H1 (cell line): Measurements from ENCODE around the gene DAW1. TPM values are rescaled to one million over a fixed set of nuclear protein-coding genes. Genes with fewer than 3 reads are reported as not detected.

Experiments
- CTCF ChIA-PET: fragments of 300-600 bp; sonication (Branson Sonifier 250); formaldehyde crosslinking; loops from one replicate; lab custom pipeline; 2021; ENCODE audit not compliant: partially characterized antibody; lab: Charles Lee
- POLR2A ChIA-PET: fragments of 300-600 bp; sonication (Branson Sonifier 250); formaldehyde crosslinking; loops from one replicate; lab custom pipeline; 2021; ENCODE audit warnings: inconsistent platforms; ENCODE audit not compliant: partially characterized antibody; lab: Charles Lee
- DNase-seq, 2 experiments: peaks; one replicate each; pipeline versions ENCODE4 v3.0.0 to v3.0.0-alpha.2; 2010 to 2022; ENCODE audit warnings: low spot score in 2 of 2, low read depth in 1 of 2, mixed read lengths in 1 of 2
- FAIRE-seq: peaks from 2 replicates; lab custom pipeline; 2011; peaks lifted over from hg19 to GRCh38; lab: Jason Lieb, UNC
- H2AFZ ChIP-seq: 2 replicates; pipeline ENCODE4 v1.8.1; 2012; ENCODE audit warnings: low read length, inconsistent platforms
- H2AK5ac ChIP-seq: 2 replicates; pipeline ENCODE4 v1.6.1; 2013; ENCODE audit warnings: low read depth, low read length
- H2BK120ac ChIP-seq: replicated peaks from 2 replicates; pipeline ENCODE3; 2013; ENCODE audit warnings: low read depth, low read length, inconsistent platforms
- H2BK12ac ChIP-seq: 2 replicates; pipeline ENCODE4 v1.6.1; 2013; ENCODE audit warnings: low read depth, low read length
- H2BK15ac ChIP-seq: 2 replicates; pipeline ENCODE4 v1.6.1; 2013; ENCODE audit warnings: low read length
- H2BK20ac ChIP-seq: 2 replicates; pipeline ENCODE4 v1.6.1; 2013; ENCODE audit warnings: low read length
- H2BK5ac ChIP-seq: 2 replicates; pipeline ENCODE4 v1.6.1; 2013; ENCODE audit warnings: low read depth, low read length
- H3K14ac ChIP-seq: 2 replicates; pipeline ENCODE4 v1.6.1; 2013; ENCODE audit warnings: inconsistent platforms; ENCODE audit not compliant: insufficient read length
- H3K18ac ChIP-seq: 2 replicates; pipeline ENCODE4 v1.6.1; 2013; ENCODE audit warnings: low read length; ENCODE audit errors: extremely low read depth
- H3K23ac ChIP-seq: 2 replicates; pipeline ENCODE4 v1.6.1; 2013; ENCODE audit warnings: inconsistent platforms; ENCODE audit not compliant: insufficient read length
- H3K23me2 ChIP-seq: 2 replicates; pipeline ENCODE4 v1.6.1; 2013; ENCODE audit warnings: low read depth, low read length
- H3K27ac ChIP-seq: 2 replicates; pipeline ENCODE4 v1.6.1; 2011; ENCODE audit warnings: low read depth, low read length, inconsistent platforms
- H3K27me3 ChIP-seq, 4 experiments: replicated peaks in 1 of 4; 1 replicate in 1 of 4; 2 replicates in 3 of 4; pipeline versions ENCODE4 v1.6.1 to v1.8.1; 2011 to 2013; ENCODE audit warnings: low read length in 3 of 4, mild to moderate bottlenecking in 3 of 4, inconsistent platforms in 2 of 4, mixed read lengths in 2 of 4, moderate library complexity in 1 of 4; ENCODE audit not compliant: control insufficient read depth in 3 of 4, insufficient read depth in 3 of 4; ENCODE audit errors: extremely low read depth in 1 of 4
- H3K36me3 ChIP-seq, 4 experiments: 2 replicates each; pipeline versions ENCODE4 v1.6.1 to v1.8.1; 2011 to 2013; ENCODE audit warnings: mild to moderate bottlenecking in 4 of 4, low read length in 3 of 4, moderate library complexity in 2 of 4, control low read depth in 1 of 4, inconsistent platforms in 1 of 4; ENCODE audit not compliant: insufficient read depth in 4 of 4, control insufficient read depth in 2 of 4
- H3K4ac ChIP-seq: replicated peaks from 2 replicates; pipeline ENCODE3; 2013; ENCODE audit warnings: low read length, low read depth, mixed read lengths, inconsistent platforms; ENCODE audit not compliant: insufficient read length
- H3K4me1 ChIP-seq, 4 experiments: replicated peaks in 1 of 4; 1 replicate in 1 of 4; 2 replicates in 3 of 4; pipeline versions ENCODE4 v1.6.1 to v1.8.1; 2011 to 2013; ENCODE audit warnings: low read length in 3 of 4, inconsistent platforms in 2 of 4, mixed read lengths in 1 of 4; ENCODE audit not compliant: insufficient read depth in 4 of 4, control insufficient read depth in 3 of 4
- H3K4me2 ChIP-seq, 2 experiments: 2 replicates each; pipeline versions ENCODE4 v1.6.1 to v1.8.1; 2011 to 2013; ENCODE audit warnings: low read depth in 2 of 2, low read length in 2 of 2, control low read depth in 1 of 2, inconsistent platforms in 1 of 2, mild to moderate bottlenecking in 1 of 2; ENCODE audit not compliant: insufficient read depth in 1 of 2
- H3K4me3 ChIP-seq, 4 experiments: fragments of 200-600, 300-600 bp in 1 of 4; sonication (generic), shearing (Covaris generic), sonication (Bioruptor Twin) in 1 of 4; 2 replicates each; pipeline versions ENCODE4 v1.5.1 to v1.8.1; 2011 to 2016; ENCODE audit warnings: low read length in 4 of 4, low read depth in 3 of 4, control low read depth in 2 of 4, inconsistent platforms in 2 of 4, mild to moderate bottlenecking in 2 of 4, mixed read lengths in 1 of 4, moderate library complexity in 1 of 4; ENCODE audit not compliant: insufficient read depth in 2 of 4; ENCODE audit errors: extremely low read depth in 1 of 4
- H3K56ac ChIP-seq: replicated peaks from 2 replicates; pipeline ENCODE3; 2013; ENCODE audit warnings: low read depth, mild to moderate bottlenecking, mixed read lengths, low read length, inconsistent platforms; ENCODE audit not compliant: insufficient read length
- H3K79me1 ChIP-seq: 2 replicates; pipeline ENCODE4 v1.6.1; 2013; ENCODE audit warnings: low read depth, low read length, control low read depth
- H3K79me2 ChIP-seq, 2 experiments: 2 replicates each; pipeline versions ENCODE4 v1.6.1 to v1.8.1; 2012 to 2013; ENCODE audit warnings: low read length in 2 of 2, mild to moderate bottlenecking in 2 of 2, inconsistent platforms in 1 of 2; ENCODE audit not compliant: insufficient read depth in 2 of 2, control insufficient read depth in 1 of 2
- H3K9ac ChIP-seq, 4 experiments: replicated peaks in 1 of 4; 1 replicate in 1 of 4; 2 replicates in 3 of 4; pipeline versions ENCODE4 v1.6.1 to v1.8.1; 2011 to 2013; ENCODE audit warnings: low read depth in 3 of 4, low read length in 3 of 4, control low read depth in 2 of 4, mild to moderate bottlenecking in 2 of 4, moderate library complexity in 2 of 4, inconsistent platforms in 1 of 4; ENCODE audit errors: extremely low read depth in 1 of 4
- H3K9me3 ChIP-seq, 2 experiments: 2 replicates each; pipeline versions ENCODE4 v1.6.1 to v1.8.1; 2012 to 2013; ENCODE audit warnings: mild to moderate bottlenecking in 2 of 2, moderate library complexity in 2 of 2, control low read depth in 1 of 2, inconsistent platforms in 1 of 2, low read depth in 1 of 2, low read length in 1 of 2, mixed read lengths in 1 of 2; ENCODE audit not compliant: insufficient read depth in 2 of 2
- H4K20me1 ChIP-seq, 2 experiments: replicated peaks in 1 of 2; 2 replicates each; pipeline versions ENCODE3 to v1.8.1; 2011 to 2013; ENCODE audit warnings: inconsistent platforms in 2 of 2, low read length in 2 of 2, mild to moderate bottlenecking in 1 of 2; ENCODE audit not compliant: insufficient read depth in 2 of 2, control insufficient read depth in 1 of 2
- H4K5ac ChIP-seq: 2 replicates; pipeline ENCODE4 v1.6.1; 2013; ENCODE audit warnings: low read length, low read depth, mixed read lengths, inconsistent platforms; ENCODE audit not compliant: insufficient read length
- H4K8ac ChIP-seq: 2 replicates; pipeline ENCODE4 v1.8.0; 2013; ENCODE audit warnings: mild to moderate bottlenecking, moderate library complexity, low read length, inconsistent platforms; ENCODE audit not compliant: insufficient read depth; ENCODE audit errors: extremely low read depth
- H4K91ac ChIP-seq: replicated peaks from 2 replicates; pipeline ENCODE3; 2013; ENCODE audit warnings: low read length, mixed read lengths, inconsistent platforms; ENCODE audit not compliant: insufficient read length
- ASH2L ChIP-seq: fragments of 200-600, 300-600 bp; sonication (generic); IDR thresholded peaks from one replicate; pipeline ENCODE4 v1.7.1; 2017; ENCODE audit warnings: low read length
- CBX8 ChIP-seq: fragments of 300-800, 300-1000 bp; sonication (generic); IDR thresholded peaks from 2 replicates; pipeline ENCODE4 v1.7.1; 2016; ENCODE audit warnings: low read depth, low read length, borderline replicate concordance
- CREB1 ChIP-seq: IDR thresholded peaks from 2 replicates; pipeline ENCODE4 v1.6.1; 2012; ENCODE audit warnings: inconsistent platforms
- GABPA ChIP-seq: IDR thresholded peaks from 2 replicates; pipeline ENCODE4 v1.6.1; 2011; ENCODE audit warnings: mild to moderate bottlenecking, low read length, moderate library complexity, borderline replicate concordance; ENCODE audit not compliant: insufficient read depth
- GTF2F1 ChIP-seq: IDR thresholded peaks from 2 replicates; pipeline ENCODE4 v1.6.1; 2012; ENCODE audit warnings: low read depth, low read length, improper control_type of control experiment, borderline replicate concordance
- JUN ChIP-seq: IDR thresholded peaks from 2 replicates; pipeline ENCODE4 v1.6.1; 2011; ENCODE audit warnings: low read depth, mild to moderate bottlenecking, improper control_type of control experiment, low read length
- MAFK ChIP-seq: IDR thresholded peaks from 2 replicates; pipeline ENCODE4 v1.6.1; 2012; ENCODE audit warnings: low read depth, mild to moderate bottlenecking, improper control_type of control experiment, low read length
- NRF1 ChIP-seq: IDR thresholded peaks from 2 replicates; pipeline ENCODE4 v1.6.1; 2011; ENCODE audit warnings: mild to moderate bottlenecking, low read depth, low read length, improper control_type of control experiment
- POLR2A ChIP-seq, 2 experiments: IDR thresholded peaks; 1 replicate in 1 of 2; 2 replicates in 1 of 2; pipeline ENCODE4 v1.6.1; 2011; ENCODE audit warnings: low read depth in 2 of 2, low read length in 2 of 2, mild to moderate bottlenecking in 2 of 2; ENCODE audit errors: control extremely low read depth in 1 of 2
- POU5F1 ChIP-seq: IDR thresholded peaks from 2 replicates; pipeline ENCODE4 v1.6.1; 2011; ENCODE audit warnings: low read depth, mild to moderate bottlenecking, low read length, moderate library complexity
- RAD21 ChIP-seq, 2 experiments: IDR thresholded peaks in 1 of 2; conservative IDR thresholded peaks in 1 of 2; 2 replicates each; pipeline ENCODE4 v1.6.1; 2011; ENCODE audit warnings: low read depth in 2 of 2, low read length in 2 of 2, improper control_type of control experiment in 1 of 2, inconsistent platforms in 1 of 2, mild to moderate bottlenecking in 1 of 2, moderate library complexity in 1 of 2
- RBBP5 ChIP-seq: IDR thresholded peaks from 2 replicates; pipeline ENCODE4 v1.7.1; 2012; ENCODE audit warnings: low read depth, mild to moderate bottlenecking, inconsistent platforms, low read length, moderate library complexity, borderline replicate concordance
- SRF ChIP-seq: IDR thresholded peaks from 2 replicates; pipeline ENCODE4 v1.6.1; 2011; ENCODE audit warnings: mild to moderate bottlenecking, low read depth, low read length, moderate library complexity
- TCF12 ChIP-seq: IDR thresholded peaks from 2 replicates; pipeline ENCODE4 v1.6.1; 2011; ENCODE audit warnings: low read depth, mild to moderate bottlenecking, low read length
- ZNF274 ChIP-seq: IDR thresholded peaks from 2 replicates; pipeline ENCODE4 v1.7.0; 2012; ENCODE audit warnings: low read length, borderline replicate concordance; ENCODE audit errors: extremely low read depth
- WGBS, 2 experiments: shearing (Covaris generic) in 1 of 2; methylation state at CpG; one replicate each; pipeline versions ENCODE4 v1.1.6 to v1.1.7; 2013 to 2015; ENCODE audit warnings: low lambda C conversion rate in 2 of 2, mixed read lengths in 2 of 2, inconsistent platforms in 1 of 2, low coverage in 1 of 2, missing lambda C conversion rate in 1 of 2; ENCODE audit not compliant: insufficient replicate concordance in 2 of 2, insufficient coverage in 1 of 2, insufficient read length in 1 of 2; ENCODE audit errors: extremely low coverage in 1 of 2, missing lambda C conversion rate in 1 of 2; 5-methylcytosine and 5-hydroxymethylcytosine counted together
- polyA plus RNA-seq, 7 experiments: library from polyadenylated mRNA; depleted of rRNA in 3 of 7; stranded (reverse) in 5 of 7; unstranded in 2 of 7; fragments of >200 nt in 5 of 7; fragments of 200-250 nt in 2 of 7; gene quantifications; 1 replicate in 5 of 7; 2 replicates in 1 of 7; 4 replicates in 1 of 7; pipeline versions ENCODE4 v1.2.1 to v1.2.3, GENCODE V29; 2011 to 2013; ENCODE audit warnings: missing spikeins in 2 of 7, mixed read lengths in 2 of 7
- total RNA-seq: library from RNA; stranded (reverse); fragmentation: NEBNext Ultra II Directional; extraction: Animal tissue kit (Norgen Biotek cat#: 25700); gene quantifications from 2 replicates; pipeline ENCODE4 v1.2.1, GENCODE V29; 2021

DAW1 gene
- total and polyA plus RNA-seq, 2 of the 8 experiments (the other 6 are each of a cell fraction or from before 2014, with no cell fraction given) = 0.44 to 1.4 TPM

DNA sequence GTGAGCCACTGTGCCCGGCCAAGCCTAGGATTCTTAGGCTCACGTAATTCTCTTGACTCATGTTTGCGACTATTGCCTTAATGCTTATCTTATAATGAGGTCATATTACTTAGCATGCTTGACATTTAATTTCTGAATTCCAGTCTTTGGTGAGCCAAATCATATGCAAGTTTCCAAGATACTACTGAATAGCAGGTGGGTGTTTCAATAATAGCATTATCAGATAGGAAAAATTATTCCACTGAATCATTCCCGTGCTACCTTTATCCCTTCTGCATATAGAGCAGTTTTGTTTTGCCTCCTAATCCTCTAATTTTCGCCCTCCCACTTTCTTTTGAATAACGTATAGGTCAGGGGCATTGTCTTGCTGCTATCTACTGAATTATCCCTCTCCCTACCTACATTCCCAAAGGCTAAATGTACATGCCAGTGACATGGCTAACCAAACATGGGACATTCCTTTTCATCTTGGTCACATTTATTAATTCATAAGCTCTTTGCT, 4.9 kb downstream of the DAW1 start:
- Histone ChIP-seq H2BK120ac (no peak overlapping the region), H2BK12ac (no peak overlapping the region), H3K4me1 (no peaks in the 10 kb centered on the region), H3K4me3 (no peak overlapping the region), H3K4me2 (no peak overlapping the region), H2AFZ (no peak overlapping the region), H3K56ac (no peak overlapping the region), H3K14ac (no peak overlapping the region), H3K27me3 (no peaks in the 10 kb centered on the region), H4K5ac (no peak overlapping the region), H3K9me3 (no peaks in the 10 kb centered on the region), H2BK15ac (no peak overlapping the region), H3K9ac (no peak overlapping the region), H3K4ac (no peak overlapping the region), H3K23ac (no peak overlapping the region), H4K8ac (no peak overlapping the region), H3K36me3 (no peaks in the 10 kb centered on the region; a peak in 1 of 8 replicates), H3K79me1 (no peaks in the 10 kb centered on the region), H3K23me2 (peaks cover 2% of the 10 kb centered on the region; the same call in 1 of the 2 replicates), H3K18ac (no peak overlapping the region), H3K27ac (no peak overlapping the region), H4K91ac (no peak overlapping the region), H3K79me2 (no peaks in the 10 kb centered on the region), H2AK5ac (no peak overlapping the region), H4K20me1 (no peaks in the 10 kb centered on the region), H2BK20ac (no peak overlapping the region), H2BK5ac (no peak overlapping the region)
- ChIA-PET CTCF (interaction anchor here (1.4 to 2.7 kb wide), 2 partner anchors 14 to 15 kb away, joined by 5 to 8 read pairs; no protein-coding TSS in a partner anchor), POLR2A (no interaction called here)
- 87% methylated on average over 6 of the region's 6 CpGs; no CpG with 5 or more reads in 1 of the 2 experiments for WGBS, 2 experiments
- no peak for DNase-seq
- FAIRE-seq = no peak
- no peak for TF ChIP-seq RBBP5
- no peak for TF ChIP-seq ZNF274
- TF ChIP-seq JUN = no peak
- no peak for TF ChIP-seq GABPA
- TF ChIP-seq CBX8 = no peak
- TF ChIP-seq CREB1 = no peak
- no peak for TF ChIP-seq TCF12
- no peak for TF ChIP-seq POU5F1
- TF ChIP-seq NRF1 = no peak
- TF ChIP-seq RAD21 (IDR thresholded peaks at IDR 0.05 in 1 of 2, conservative IDR thresholded peaks at IDR 0.05 in 1 of 2; ENCODE audit: low read depth in 2 of 2, low read length in 2 of 2) = no peak
- no peak for TF ChIP-seq SRF
- no peak for TF ChIP-seq POLR2A (IDR thresholded peaks at IDR 0.05; ENCODE audit: control extremely low read depth in 1 of 2, low read depth in 2 of 2, low read length in 2 of 2)
- no peak for TF ChIP-seq MAFK
- TF ChIP-seq GTF2F1 = no peak
- no peak for TF ChIP-seq ASH2L
